Keratinocyte (primary cell): Measurements from ENCODE around the gene CCT2. TPM values are rescaled to one million over a fixed set of nuclear protein-coding genes. Genes with fewer than 3 reads are reported as not detected.

Experiments used
- DNase-seq: peaks from one replicate; pipeline ENCODE4 v3.0.0-alpha.2; 2011; ENCODE audit warnings: low read depth, missing footprints, low spot score
- FAIRE-seq: peaks from 2 replicates; lab custom pipeline; 2011; peaks lifted over from hg19 to GRCh38; lab: Jason Lieb, UNC
- H2AFZ ChIP-seq: 2 replicates; pipeline ENCODE4 v1.6.0; 2012; ENCODE audit warnings: low read length, control low read depth, inconsistent platforms; ENCODE audit not compliant: control insufficient read depth
- H3K27ac ChIP-seq: 2 replicates; pipeline ENCODE4 v1.5.1; 2011; ENCODE audit warnings: low read length; ENCODE audit not compliant: control insufficient read depth, insufficient read depth
- H3K27me3 ChIP-seq: 3 replicates; pipeline ENCODE4 v1.6.0; 2011; ENCODE audit warnings: low read length; ENCODE audit not compliant: control insufficient read depth, insufficient read depth; ENCODE audit errors: extremely low read depth
- H3K36me3 ChIP-seq, 2 experiments: 2 replicates in 1 of 2; 3 replicates in 1 of 2; pipeline ENCODE4 v1.5.1; 2011; ENCODE audit warnings: low read length in 2 of 2, mild to moderate bottlenecking in 1 of 2; ENCODE audit not compliant: control insufficient read depth in 2 of 2, insufficient read depth in 2 of 2; ENCODE audit errors: extremely low read depth in 1 of 2
- H3K4me1 ChIP-seq: 3 replicates; pipeline ENCODE4 v1.5.1; 2011; ENCODE audit warnings: low read length; ENCODE audit not compliant: control insufficient read depth, insufficient read depth; ENCODE audit errors: extremely low read depth
- H3K4me2 ChIP-seq: 3 replicates; pipeline ENCODE4 v1.6.0; 2011; ENCODE audit warnings: low read depth, low read length; ENCODE audit not compliant: control insufficient read depth, insufficient read depth; ENCODE audit errors: extremely low read depth
- H3K4me3 ChIP-seq, 3 experiments: fragments of 200-600 bp in 1 of 3; sonication (generic) in 1 of 3; 2 replicates in 2 of 3; 3 replicates in 1 of 3; pipeline ENCODE4 v1.5.1; 2011 to 2016; ENCODE audit warnings: low read length in 3 of 3, mild to moderate bottlenecking in 3 of 3, control low read depth in 2 of 3, inconsistent platforms in 1 of 3, low read depth in 1 of 3, mixed read lengths in 1 of 3, mixed run types in 1 of 3, moderate library complexity in 1 of 3; ENCODE audit not compliant: control insufficient read depth in 2 of 3, insufficient read depth in 2 of 3; ENCODE audit errors: extremely low read depth in 1 of 3
- H3K79me2 ChIP-seq: 2 replicates; pipeline ENCODE4 v1.6.0; 2012; ENCODE audit warnings: low read length; ENCODE audit not compliant: control insufficient read depth, insufficient read depth
- H3K9ac ChIP-seq: 3 replicates; pipeline ENCODE4 v1.6.0; 2011; ENCODE audit warnings: low read length; ENCODE audit not compliant: control insufficient read depth, insufficient read depth; ENCODE audit errors: extremely low read depth
- H3K9me1 ChIP-seq: 3 replicates; pipeline ENCODE4 v1.6.0; 2011; ENCODE audit warnings: low read length; ENCODE audit not compliant: control insufficient read depth, insufficient read depth; ENCODE audit errors: extremely low read depth
- H3K9me3 ChIP-seq: 2 replicates; pipeline ENCODE4 v1.5.1; 2012; ENCODE audit warnings: low read depth, low read length; ENCODE audit not compliant: control insufficient read depth
- H4K20me1 ChIP-seq: 3 replicates; pipeline ENCODE4 v1.6.0; 2011; ENCODE audit warnings: low read length; ENCODE audit not compliant: control insufficient read depth, insufficient read depth; ENCODE audit errors: extremely low read depth
- EZH2 ChIP-seq: IDR thresholded peaks from one replicate; pipeline ENCODE4 v1.6.1; 2012; ENCODE audit warnings: inconsistent platforms, mild to moderate bottlenecking, low read length, moderate library complexity
- dilution Hi-C: fragments of 300-500 bp; cut with MboI; formaldehyde crosslinking; loops from one replicate; pipeline ENCODE4 v1.7.0; 2020; ENCODE audit warnings: low sequenced_read_pairs; ENCODE audit not compliant: extremely low pct_ligation_motif_present
- polyA plus RNA-seq, 5 experiments: library from polyadenylated mRNA; depleted of rRNA in 3 of 5; stranded (reverse) in 3 of 5; stranded (forward) in 1 of 5; unstranded in 1 of 5; fragments of >200 nt; gene quantifications; 1 replicate in 1 of 5; 2 replicates in 3 of 5; 3 replicates in 1 of 5; pipeline versions ENCODE4 v1.2.1 to v1.2.3, GENCODE V29; 2011 to 2012; ENCODE audit warnings: missing spikeins in 2 of 5, low read depth in 1 of 5, low replicate concordance in 1 of 5
- TF ChIP-seq, protein P1 (sequence below), 3 experiments: IDR thresholded peaks in 1 of 3; conservative IDR thresholded peaks in 1 of 3; optimal IDR thresholded peaks in 1 of 3; 2 replicates in 2 of 3; 3 replicates in 1 of 3; pipeline versions ENCODE3 to v1.5.1; 2011; ENCODE audit warnings: low read length in 3 of 3, mild to moderate bottlenecking in 3 of 3, moderate library complexity in 2 of 3, control low read depth in 1 of 3, inconsistent platforms in 1 of 3; ENCODE audit not compliant: insufficient read depth in 2 of 3; ENCODE audit errors: extremely low read depth in 1 of 3

CCT2 gene
- polyA plus RNA-seq, 1 donor (not counting 4 experiments of a cell fraction or from before 2014, with no cell fraction given), result 365 TPM

DNA sequence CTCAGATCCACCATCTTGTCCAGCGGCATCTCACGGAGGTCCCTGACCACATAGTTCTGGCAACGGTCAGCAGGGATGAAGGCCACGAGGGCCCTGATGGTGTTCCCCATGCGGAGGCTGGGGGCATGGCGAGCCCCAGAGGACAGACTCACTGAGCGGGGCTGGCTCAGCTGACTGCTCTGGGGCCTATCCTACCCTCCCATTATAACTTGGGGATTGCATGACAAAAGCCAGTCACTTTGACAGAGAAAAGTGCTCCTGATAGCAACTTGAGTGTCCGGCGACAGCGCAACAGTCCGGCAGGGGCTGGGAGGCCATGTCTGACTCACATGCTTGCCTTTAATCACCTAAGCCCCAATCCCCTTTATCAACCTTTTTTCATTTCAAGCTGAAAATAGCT, 25.5 kb downstream of the CCT2 start, which contains the start of gene LRRC10:
LRRC10 (minus strand) TSS at position 179 of the 400 bp plus-strand sequence; CDS start at position 110, 69 bp downstream.
- FAIRE-seq (no peak), DNase-seq (no peak)
- no peaks in the 10 kb centered on the region for H3K4me1 ChIP-seq
- H3K9ac ChIP-seq, result no peak within 1 kb of the TSS
- no peaks in the 10 kb centered on the region for H3K36me3 ChIP-seq
- no peaks in the 10 kb centered on the region for H3K79me2 ChIP-seq
- no peaks in the 10 kb centered on the region for H3K27me3 ChIP-seq
- no peaks in the 10 kb centered on the region for H4K20me1 ChIP-seq
- H3K9me3 ChIP-seq, result no peaks in the 10 kb centered on the region
- H3K9me1 ChIP-seq, result no peaks in the 10 kb centered on the region
- TF ChIP-seq EZH2, result no peak
- TF ChIP-seq, protein P1, sequence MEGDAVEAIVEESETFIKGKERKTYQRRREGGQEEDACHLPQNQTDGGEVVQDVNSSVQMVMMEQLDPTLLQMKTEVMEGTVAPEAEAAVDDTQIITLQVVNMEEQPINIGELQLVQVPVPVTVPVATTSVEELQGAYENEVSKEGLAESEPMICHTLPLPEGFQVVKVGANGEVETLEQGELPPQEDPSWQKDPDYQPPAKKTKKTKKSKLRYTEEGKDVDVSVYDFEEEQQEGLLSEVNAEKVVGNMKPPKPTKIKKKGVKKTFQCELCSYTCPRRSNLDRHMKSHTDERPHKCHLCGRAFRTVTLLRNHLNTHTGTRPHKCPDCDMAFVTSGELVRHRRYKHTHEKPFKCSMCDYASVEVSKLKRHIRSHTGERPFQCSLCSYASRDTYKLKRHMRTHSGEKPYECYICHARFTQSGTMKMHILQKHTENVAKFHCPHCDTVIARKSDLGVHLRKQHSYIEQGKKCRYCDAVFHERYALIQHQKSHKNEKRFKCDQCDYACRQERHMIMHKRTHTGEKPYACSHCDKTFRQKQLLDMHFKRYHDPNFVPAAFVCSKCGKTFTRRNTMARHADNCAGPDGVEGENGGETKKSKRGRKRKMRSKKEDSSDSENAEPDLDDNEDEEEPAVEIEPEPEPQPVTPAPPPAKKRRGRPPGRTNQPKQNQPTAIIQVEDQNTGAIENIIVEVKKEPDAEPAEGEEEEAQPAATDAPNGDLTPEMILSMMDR (optimal IDR thresholded peaks at IDR 0.05 in 1 of 3, IDR thresholded peaks at IDR 0.05 in 1 of 3, conservative IDR thresholded peaks at IDR 0.05 in 1 of 3; ENCODE audit: extremely low read depth in 1 of 3, insufficient read depth in 2 of 3, low read length in 3 of 3), result no peak
- H3K4me3 ChIP-seq, result no peak within 1 kb of the TSS
- dilution Hi-C loops, result no loop called here
- no peak within 1 kb of the TSS for H3K27ac ChIP-seq
- no peak within 1 kb of the TSS for H2AFZ ChIP-seq
- no peak within 1 kb of the TSS for H3K4me2 ChIP-seq

DNA sequence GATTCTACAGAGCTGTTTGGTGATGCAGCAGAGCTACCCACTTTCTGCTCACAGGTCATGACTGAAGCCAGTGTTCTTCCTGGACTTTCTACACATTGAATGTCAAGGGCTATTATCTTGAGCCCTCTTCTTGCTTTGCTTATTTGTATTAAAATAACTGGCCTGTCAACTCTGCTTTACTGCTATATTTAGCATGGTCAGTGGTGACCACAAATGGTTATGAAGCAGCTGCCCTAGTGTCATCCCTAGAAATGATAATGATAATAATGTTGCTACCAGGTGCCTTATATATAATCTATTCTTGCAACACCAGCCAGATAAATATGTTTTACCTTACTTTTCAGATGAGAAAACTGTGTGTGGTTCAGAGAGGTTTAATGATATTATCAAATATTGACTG, 28.1 kb downstream of the CCT2 start:
- Histone ChIP-seq H2AFZ (no peak overlapping the region), H3K27ac (no peak overlapping the region), H3K4me2 (no peak overlapping the region), H3K27me3 (peaks cover 7% of the 10 kb centered on the region), H3K79me2 (no peaks in the 10 kb centered on the region), H3K9me3 (no peaks in the 10 kb centered on the region), H3K9ac (no peak overlapping the region), H3K9me1 (no peaks in the 10 kb centered on the region), H3K36me3 (no peaks in the 10 kb centered on the region), H3K4me3 (no peak overlapping the region), H3K4me1 (no peaks in the 10 kb centered on the region), H4K20me1 (no peaks in the 10 kb centered on the region)
- no peak for TF ChIP-seq EZH2
- TF ChIP-seq, protein P1 (optimal IDR thresholded peaks at IDR 0.05 in 1 of 3, IDR thresholded peaks at IDR 0.05 in 1 of 3, conservative IDR thresholded peaks at IDR 0.05 in 1 of 3; ENCODE audit: extremely low read depth in 1 of 3, insufficient read depth in 2 of 3, low read length in 3 of 3), result no peak
- FAIRE-seq (no peak), DNase-seq (no peak)
- dilution Hi-C loops, result no loop called here
